H1 (cell line): ENCODE measurements around the gene POLD4. TPM values are rescaled to one million over a fixed set of nuclear protein-coding genes. Genes with fewer than 3 reads are reported as not detected.

Source experiments
- CTCF ChIA-PET: fragments of 300-600 bp; sonication (Branson Sonifier 250); formaldehyde crosslinking; loops from one replicate; lab custom pipeline; 2021; ENCODE audit not compliant: partially characterized antibody; lab: Charles Lee
- POLR2A ChIA-PET: fragments of 300-600 bp; sonication (Branson Sonifier 250); formaldehyde crosslinking; loops from one replicate; lab custom pipeline; 2021; ENCODE audit warnings: inconsistent platforms; ENCODE audit not compliant: partially characterized antibody; lab: Charles Lee
- DNase-seq, 2 experiments: peaks; one replicate each; pipeline versions ENCODE4 v3.0.0 to v3.0.0-alpha.2; 2010 to 2022; ENCODE audit warnings: low spot score in 2 of 2, low read depth in 1 of 2, mixed read lengths in 1 of 2
- FAIRE-seq: peaks from 2 replicates; lab custom pipeline; 2011; peaks lifted over from hg19 to GRCh38; lab: Jason Lieb, UNC
- H2AFZ ChIP-seq: 2 replicates; pipeline ENCODE4 v1.8.1; 2012; ENCODE audit warnings: low read length, inconsistent platforms
- H2AK5ac ChIP-seq: 2 replicates; pipeline ENCODE4 v1.6.1; 2013; ENCODE audit warnings: low read depth, low read length
- H2BK120ac ChIP-seq: replicated peaks from 2 replicates; pipeline ENCODE3; 2013; ENCODE audit warnings: low read depth, low read length, inconsistent platforms
- H2BK12ac ChIP-seq: 2 replicates; pipeline ENCODE4 v1.6.1; 2013; ENCODE audit warnings: low read depth, low read length
- H2BK15ac ChIP-seq: 2 replicates; pipeline ENCODE4 v1.6.1; 2013; ENCODE audit warnings: low read length
- H2BK20ac ChIP-seq: 2 replicates; pipeline ENCODE4 v1.6.1; 2013; ENCODE audit warnings: low read length
- H2BK5ac ChIP-seq: 2 replicates; pipeline ENCODE4 v1.6.1; 2013; ENCODE audit warnings: low read depth, low read length
- H3K14ac ChIP-seq: 2 replicates; pipeline ENCODE4 v1.6.1; 2013; ENCODE audit warnings: inconsistent platforms; ENCODE audit not compliant: insufficient read length
- H3K18ac ChIP-seq: 2 replicates; pipeline ENCODE4 v1.6.1; 2013; ENCODE audit warnings: low read length; ENCODE audit errors: extremely low read depth
- H3K23ac ChIP-seq: 2 replicates; pipeline ENCODE4 v1.6.1; 2013; ENCODE audit warnings: inconsistent platforms; ENCODE audit not compliant: insufficient read length
- H3K23me2 ChIP-seq: 2 replicates; pipeline ENCODE4 v1.6.1; 2013; ENCODE audit warnings: low read depth, low read length
- H3K27ac ChIP-seq: 2 replicates; pipeline ENCODE4 v1.6.1; 2011; ENCODE audit warnings: low read depth, low read length, inconsistent platforms
- H3K27me3 ChIP-seq, 4 experiments: replicated peaks in 1 of 4; 1 replicate in 1 of 4; 2 replicates in 3 of 4; pipeline versions ENCODE4 v1.6.1 to v1.8.1; 2011 to 2013; ENCODE audit warnings: low read length in 3 of 4, mild to moderate bottlenecking in 3 of 4, inconsistent platforms in 2 of 4, mixed read lengths in 2 of 4, moderate library complexity in 1 of 4; ENCODE audit not compliant: control insufficient read depth in 3 of 4, insufficient read depth in 3 of 4; ENCODE audit errors: extremely low read depth in 1 of 4
- H3K36me3 ChIP-seq, 4 experiments: 2 replicates each; pipeline versions ENCODE4 v1.6.1 to v1.8.1; 2011 to 2013; ENCODE audit warnings: mild to moderate bottlenecking in 4 of 4, low read length in 3 of 4, moderate library complexity in 2 of 4, control low read depth in 1 of 4, inconsistent platforms in 1 of 4; ENCODE audit not compliant: insufficient read depth in 4 of 4, control insufficient read depth in 2 of 4
- H3K4ac ChIP-seq: replicated peaks from 2 replicates; pipeline ENCODE3; 2013; ENCODE audit warnings: low read length, low read depth, mixed read lengths, inconsistent platforms; ENCODE audit not compliant: insufficient read length
- H3K4me1 ChIP-seq, 4 experiments: replicated peaks in 1 of 4; 1 replicate in 1 of 4; 2 replicates in 3 of 4; pipeline versions ENCODE4 v1.6.1 to v1.8.1; 2011 to 2013; ENCODE audit warnings: low read length in 3 of 4, inconsistent platforms in 2 of 4, mixed read lengths in 1 of 4; ENCODE audit not compliant: insufficient read depth in 4 of 4, control insufficient read depth in 3 of 4
- H3K4me2 ChIP-seq, 2 experiments: 2 replicates each; pipeline versions ENCODE4 v1.6.1 to v1.8.1; 2011 to 2013; ENCODE audit warnings: low read depth in 2 of 2, low read length in 2 of 2, control low read depth in 1 of 2, inconsistent platforms in 1 of 2, mild to moderate bottlenecking in 1 of 2; ENCODE audit not compliant: insufficient read depth in 1 of 2
- H3K4me3 ChIP-seq, 4 experiments: fragments of 200-600, 300-600 bp in 1 of 4; sonication (generic), shearing (Covaris generic), sonication (Bioruptor Twin) in 1 of 4; 2 replicates each; pipeline versions ENCODE4 v1.5.1 to v1.8.1; 2011 to 2016; ENCODE audit warnings: low read length in 4 of 4, low read depth in 3 of 4, control low read depth in 2 of 4, inconsistent platforms in 2 of 4, mild to moderate bottlenecking in 2 of 4, mixed read lengths in 1 of 4, moderate library complexity in 1 of 4; ENCODE audit not compliant: insufficient read depth in 2 of 4; ENCODE audit errors: extremely low read depth in 1 of 4
- H3K56ac ChIP-seq: replicated peaks from 2 replicates; pipeline ENCODE3; 2013; ENCODE audit warnings: low read depth, mild to moderate bottlenecking, mixed read lengths, low read length, inconsistent platforms; ENCODE audit not compliant: insufficient read length
- H3K79me1 ChIP-seq: 2 replicates; pipeline ENCODE4 v1.6.1; 2013; ENCODE audit warnings: low read depth, low read length, control low read depth
- H3K79me2 ChIP-seq, 2 experiments: 2 replicates each; pipeline versions ENCODE4 v1.6.1 to v1.8.1; 2012 to 2013; ENCODE audit warnings: low read length in 2 of 2, mild to moderate bottlenecking in 2 of 2, inconsistent platforms in 1 of 2; ENCODE audit not compliant: insufficient read depth in 2 of 2, control insufficient read depth in 1 of 2
- H3K9ac ChIP-seq, 4 experiments: replicated peaks in 1 of 4; 1 replicate in 1 of 4; 2 replicates in 3 of 4; pipeline versions ENCODE4 v1.6.1 to v1.8.1; 2011 to 2013; ENCODE audit warnings: low read depth in 3 of 4, low read length in 3 of 4, control low read depth in 2 of 4, mild to moderate bottlenecking in 2 of 4, moderate library complexity in 2 of 4, inconsistent platforms in 1 of 4; ENCODE audit errors: extremely low read depth in 1 of 4
- H3K9me3 ChIP-seq, 2 experiments: 2 replicates each; pipeline versions ENCODE4 v1.6.1 to v1.8.1; 2012 to 2013; ENCODE audit warnings: mild to moderate bottlenecking in 2 of 2, moderate library complexity in 2 of 2, control low read depth in 1 of 2, inconsistent platforms in 1 of 2, low read depth in 1 of 2, low read length in 1 of 2, mixed read lengths in 1 of 2; ENCODE audit not compliant: insufficient read depth in 2 of 2
- H4K20me1 ChIP-seq, 2 experiments: replicated peaks in 1 of 2; 2 replicates each; pipeline versions ENCODE3 to v1.8.1; 2011 to 2013; ENCODE audit warnings: inconsistent platforms in 2 of 2, low read length in 2 of 2, mild to moderate bottlenecking in 1 of 2; ENCODE audit not compliant: insufficient read depth in 2 of 2, control insufficient read depth in 1 of 2
- H4K5ac ChIP-seq: 2 replicates; pipeline ENCODE4 v1.6.1; 2013; ENCODE audit warnings: low read length, low read depth, mixed read lengths, inconsistent platforms; ENCODE audit not compliant: insufficient read length
- H4K8ac ChIP-seq: 2 replicates; pipeline ENCODE4 v1.8.0; 2013; ENCODE audit warnings: mild to moderate bottlenecking, moderate library complexity, low read length, inconsistent platforms; ENCODE audit not compliant: insufficient read depth; ENCODE audit errors: extremely low read depth
- H4K91ac ChIP-seq: replicated peaks from 2 replicates; pipeline ENCODE3; 2013; ENCODE audit warnings: low read length, mixed read lengths, inconsistent platforms; ENCODE audit not compliant: insufficient read length
- CTBP2 ChIP-seq: IDR thresholded peaks from 2 replicates; pipeline ENCODE4 v1.7.0; 2011; ENCODE audit warnings: borderline replicate concordance, mild to moderate bottlenecking, moderate library complexity, mixed read lengths, low read length; ENCODE audit not compliant: insufficient read depth, insufficient read length
- GABPA ChIP-seq: IDR thresholded peaks from 2 replicates; pipeline ENCODE4 v1.6.1; 2011; ENCODE audit warnings: mild to moderate bottlenecking, low read length, moderate library complexity, borderline replicate concordance; ENCODE audit not compliant: insufficient read depth
- GTF2F1 ChIP-seq: IDR thresholded peaks from 2 replicates; pipeline ENCODE4 v1.6.1; 2012; ENCODE audit warnings: low read depth, low read length, improper control_type of control experiment, borderline replicate concordance
- RAD21 ChIP-seq, 2 experiments: IDR thresholded peaks in 1 of 2; conservative IDR thresholded peaks in 1 of 2; 2 replicates each; pipeline ENCODE4 v1.6.1; 2011; ENCODE audit warnings: low read depth in 2 of 2, low read length in 2 of 2, improper control_type of control experiment in 1 of 2, inconsistent platforms in 1 of 2, mild to moderate bottlenecking in 1 of 2, moderate library complexity in 1 of 2
- SP4 ChIP-seq: IDR thresholded peaks from 2 replicates; pipeline ENCODE4 v1.6.1; 2012; ENCODE audit warnings: low read length, inconsistent platforms
- SUZ12 ChIP-seq: fragments of 200-600 bp; sonication (generic); IDR thresholded peaks from 2 replicates; pipeline ENCODE4 v1.6.1; 2012; ENCODE audit warnings: mild to moderate bottlenecking, inconsistent platforms, low read length, moderate library complexity, mixed read lengths
- TAF1 ChIP-seq: IDR thresholded peaks from 2 replicates; pipeline ENCODE4 v1.6.1; 2011; ENCODE audit warnings: mild to moderate bottlenecking, low read depth, low read length
- TCF12 ChIP-seq: IDR thresholded peaks from 2 replicates; pipeline ENCODE4 v1.6.1; 2011; ENCODE audit warnings: low read depth, mild to moderate bottlenecking, low read length
- WGBS, 2 experiments: shearing (Covaris generic) in 1 of 2; methylation state at CpG; one replicate each; pipeline versions ENCODE4 v1.1.6 to v1.1.7; 2013 to 2015; ENCODE audit warnings: low lambda C conversion rate in 2 of 2, mixed read lengths in 2 of 2, inconsistent platforms in 1 of 2, low coverage in 1 of 2, missing lambda C conversion rate in 1 of 2; ENCODE audit not compliant: insufficient replicate concordance in 2 of 2, insufficient coverage in 1 of 2, insufficient read length in 1 of 2; ENCODE audit errors: extremely low coverage in 1 of 2, missing lambda C conversion rate in 1 of 2; 5-methylcytosine and 5-hydroxymethylcytosine counted together
- polyA plus RNA-seq, 7 experiments: library from polyadenylated mRNA; depleted of rRNA in 3 of 7; stranded (reverse) in 5 of 7; unstranded in 2 of 7; fragments of >200 nt in 5 of 7; fragments of 200-250 nt in 2 of 7; gene quantifications; 1 replicate in 5 of 7; 2 replicates in 1 of 7; 4 replicates in 1 of 7; pipeline versions ENCODE4 v1.2.1 to v1.2.3, GENCODE V29; 2011 to 2013; ENCODE audit warnings: missing spikeins in 2 of 7, mixed read lengths in 2 of 7
- total RNA-seq: library from RNA; stranded (reverse); fragmentation: NEBNext Ultra II Directional; extraction: Animal tissue kit (Norgen Biotek cat#: 25700); gene quantifications from 2 replicates; pipeline ENCODE4 v1.2.1, GENCODE V29; 2021
- TF ChIP-seq, protein P1 (sequence below): IDR thresholded peaks from 2 replicates; pipeline ENCODE4 v1.6.1; 2012; ENCODE audit warnings: inconsistent platforms

POLD4 gene
- total and polyA plus RNA-seq, 2 of the 8 experiments (the other 6 are each of a cell fraction or from before 2014, with no cell fraction given) = 21.2 to 46.7 TPM

- no peak overlapping the region for H2BK120ac ChIP-seq
- H3K27me3 ChIP-seq = no peaks in the 10 kb centered on the region; a peak in 1 of 7 replicates
- 0 out of 7 replicates have a peak overlapping the region, but pooled peaks of 1 of the 4 experiments have one; percentile 13 for H3K9ac ChIP-seq
- H3K36me3 ChIP-seq = no peaks in the 10 kb centered on the region
- H3K14ac ChIP-seq = no peak overlapping the region
- no peaks in the 10 kb centered on the region for H3K9me3 ChIP-seq
- DNase-seq (peak in 1 of 2 experiments; percentile 84), FAIRE-seq (no peak)
- peak overlapping the region in 1 of 2 experiments; percentile 10; a peak in 1 of 4 replicates for H3K4me2 ChIP-seq
- peak overlapping the region; percentile 52; the same call in 1 of the 2 replicates for H2BK5ac ChIP-seq
- H2BK15ac ChIP-seq = no peak overlapping the region
- peak overlapping the region; percentile 57 for H4K91ac ChIP-seq
- 0 out of 2 replicates have a peak overlapping the region, but pooled peaks have one; percentile 52 for H4K8ac ChIP-seq
- ChIA-PET POLR2A (interaction anchor here (0.9 to 1.7 kb wide), 7 partner anchors 9 to 283 kb away, joined by 3 to 6 read pairs (median 3); partner anchors contain the start of gene RAD9A), CTCF (interaction anchor here (0.7 to 20.0 kb wide), 14 partner anchors 11 to 327 kb away, joined by 3 to 1305 read pairs (median 4); partner anchors contain the start of genes CDK2AP2, CLCF1, PPP1CA and RAD9A)
- H3K23me2 ChIP-seq = peaks cover 8% of the 10 kb centered on the region; the same call in 1 of the 2 replicates
- peaks cover 0 to 18% (median 15%) of the 10 kb centered on the region in 4 experiments; a peak in 6 of 7 replicates for H3K4me1 ChIP-seq
- peaks cover 2% of the 10 kb centered on the region; the same call in 1 of the 2 replicates for H3K79me1 ChIP-seq
- H4K5ac ChIP-seq = no peak overlapping the region
- H3K79me2 ChIP-seq = no peaks in the 10 kb centered on the region
- peak overlapping the region; percentile 91 for H2BK12ac ChIP-seq
- no peaks in the 10 kb centered on the region for H4K20me1 ChIP-seq
- H2AK5ac ChIP-seq = no peak overlapping the region
- H3K23ac ChIP-seq = no peak overlapping the region
- H2BK20ac ChIP-seq = peak overlapping the region; percentile 8
- 32% methylated on average over 3 of the region's 3 CpGs; no CpG with 5 or more reads in 1 of the 2 experiments for WGBS, 2 experiments
- H3K27ac ChIP-seq = no peak overlapping the region
- no peak overlapping the region for H3K4me3 ChIP-seq
- H2AFZ ChIP-seq = 0 out of 2 replicates have a peak overlapping the region, but pooled peaks have one; percentile 74
- H3K56ac ChIP-seq = no peak overlapping the region
- H3K4ac ChIP-seq = no peak overlapping the region
- no peak overlapping the region; the same call in 1 of the 2 replicates for H3K18ac ChIP-seq
- TF ChIP-seq CTBP2 (no peak), SP4 (0 out of 2 replicates have a peak, but pooled peaks have one; percentile 59), GABPA (peak; percentile 63; the same call in 1 of the 2 replicates), TAF1 (0 out of 2 replicates have a peak, but pooled peaks have one; percentile 16), TCF12 (peak; percentile 54; the same call in 1 of the 2 replicates), SUZ12 (no peak), RAD21 (IDR thresholded peaks at IDR 0.05 in 1 of 2, conservative IDR thresholded peaks at IDR 0.05 in 1 of 2; ENCODE audit: low read depth in 2 of 2, low read length in 2 of 2) (peak; percentile 97 to 99), GTF2F1 (no peak)
- TF ChIP-seq, protein P1, sequence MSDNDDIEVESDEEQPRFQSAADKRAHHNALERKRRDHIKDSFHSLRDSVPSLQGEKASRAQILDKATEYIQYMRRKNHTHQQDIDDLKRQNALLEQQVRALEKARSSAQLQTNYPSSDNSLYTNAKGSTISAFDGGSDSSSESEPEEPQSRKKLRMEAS = no peak
These were observed 3.7 kb upstream of the POLD4 start for GRCh38 chr11:67356864-67357561.
